IMR-90 (cell line): ENCODE measurements around the gene CD46. TPM values are rescaled to one million over a fixed set of nuclear protein-coding genes. Genes with fewer than 3 reads are reported as not detected.

Experiments used
- ATAC-seq: fragments of 200-7000 bp; cut with Tn5 transposase; 2 replicates; pipeline ENCODE4 v1.9.1; 2020; ENCODE audit warnings: low read depth, mild to moderate bottlenecking, moderate library complexity
- BruUV-seq: library from RNA; stranded (reverse); fragments of 400-500 nt; replicated peaks from 2 replicates; lab custom pipeline; 2021; lab: Mats Ljungman, UMichigan
- CTCF ChIA-PET: fragments of 300-600 bp; formaldehyde crosslinking; extraction: SDS; loops from one replicate; lab custom pipeline; 2021; ENCODE audit warnings: antibody characterized with exemption; lab: Yijun Ruan, JAX
- POLR2A ChIA-PET: fragments of 300-600 bp; sonication (Branson Sonifier 250); formaldehyde crosslinking; loops from one replicate; lab custom pipeline; 2022; ENCODE audit warnings: antibody characterized with exemption; ENCODE audit not compliant: unreplicated experiment; lab: Charles Lee
- DNase-seq: peaks from one replicate; pipeline ENCODE4 v3.0.0; 2013
- H2AFZ ChIP-seq: replicated peaks from 2 replicates; pipeline ENCODE3; 2013; ENCODE audit warnings: low read length, mild to moderate bottlenecking; ENCODE audit not compliant: poor library complexity
- H2AK5ac ChIP-seq: 2 replicates; pipeline ENCODE4 v1.6.1; 2013; ENCODE audit warnings: low read depth, low read length, inconsistent platforms
- H2AK9ac ChIP-seq: replicated peaks from 2 replicates; pipeline ENCODE3; 2013; ENCODE audit warnings: mild to moderate bottlenecking, low read depth, low read length, moderate library complexity; ENCODE audit not compliant: poor library complexity
- H2BK120ac ChIP-seq: 2 replicates; pipeline ENCODE4 v1.6.1; 2013; ENCODE audit warnings: low read depth, low read length, inconsistent platforms
- H2BK15ac ChIP-seq: 3 replicates; pipeline ENCODE4 v1.6.1; 2013; ENCODE audit warnings: low read depth, low read length, inconsistent platforms
- H2BK20ac ChIP-seq: 2 replicates; pipeline ENCODE4 v1.6.1; 2013; ENCODE audit warnings: low read depth, mild to moderate bottlenecking, inconsistent platforms, low read length, moderate library complexity
- H2BK5ac ChIP-seq: 2 replicates; pipeline ENCODE4 v1.6.1; 2013; ENCODE audit warnings: mild to moderate bottlenecking, low read depth, low read length, inconsistent platforms; ENCODE audit not compliant: poor library complexity, severe bottlenecking
- H3K14ac ChIP-seq: replicated peaks from 2 replicates; pipeline ENCODE4 v1.6.1; 2013; ENCODE audit warnings: low read depth, low read length, inconsistent platforms
- H3K18ac ChIP-seq: 2 replicates; pipeline ENCODE4 v1.6.1; 2013; ENCODE audit warnings: low read depth, low read length, control low read depth
- H3K23ac ChIP-seq: 2 replicates; pipeline ENCODE4 v1.6.1; 2013; ENCODE audit warnings: low read depth, low read length, inconsistent platforms
- H3K27ac ChIP-seq: 2 replicates; pipeline ENCODE4 v1.5.1; 2013; ENCODE audit warnings: mild to moderate bottlenecking, control low read depth, low read length; ENCODE audit not compliant: insufficient read depth
- H3K27me3 ChIP-seq: 2 replicates; pipeline ENCODE4 v1.6.1; 2013; ENCODE audit warnings: low read length; ENCODE audit not compliant: control insufficient read depth, insufficient read depth
- H3K36me3 ChIP-seq: 2 replicates; pipeline ENCODE4 v1.6.1; 2013; ENCODE audit warnings: low read length, mixed read lengths; ENCODE audit not compliant: control insufficient read depth, insufficient read depth
- H3K4ac ChIP-seq: 2 replicates; pipeline ENCODE4 v1.6.1; 2013; ENCODE audit warnings: low read depth, low read length, inconsistent platforms
- H3K4me1 ChIP-seq: 2 replicates; pipeline ENCODE4 v1.6.1; 2013; ENCODE audit warnings: low read length, mixed read lengths; ENCODE audit not compliant: control insufficient read depth, insufficient read depth
- H3K4me2 ChIP-seq: 2 replicates; pipeline ENCODE4 v1.6.1; 2013; ENCODE audit warnings: low read depth, mild to moderate bottlenecking, control low read depth, low read length, moderate library complexity
- H3K4me3 ChIP-seq: 2 replicates; pipeline ENCODE4 v1.5.1; 2013; ENCODE audit warnings: low read depth, mild to moderate bottlenecking, control low read depth, low read length, moderate library complexity; ENCODE audit not compliant: insufficient read depth
- H3K56ac ChIP-seq: 2 replicates; pipeline ENCODE4 v1.6.1; 2013; ENCODE audit warnings: low read length, inconsistent platforms; ENCODE audit not compliant: insufficient read depth; ENCODE audit errors: extremely low read depth
- H3K79me1 ChIP-seq, 2 experiments: 2 replicates each; pipeline ENCODE4 v1.6.1; 2013; ENCODE audit warnings: low read length in 2 of 2, inconsistent platforms in 1 of 2, low read depth in 1 of 2
- H3K9ac ChIP-seq: 2 replicates; pipeline ENCODE4 v1.6.1; 2013; ENCODE audit warnings: low read depth, low read length, control low read depth
- H3K9me1 ChIP-seq: 2 replicates; pipeline ENCODE4 v1.6.1; 2013; ENCODE audit warnings: low read length, inconsistent platforms; ENCODE audit not compliant: insufficient read depth
- H3K9me3 ChIP-seq: 2 replicates; pipeline ENCODE4 v1.6.1; 2013; ENCODE audit warnings: low read length; ENCODE audit not compliant: control insufficient read depth, insufficient read depth
- H4K20me1 ChIP-seq: 2 replicates; pipeline ENCODE4 v1.6.1; 2013; ENCODE audit warnings: low read length, inconsistent platforms; ENCODE audit not compliant: insufficient read depth
- H4K5ac ChIP-seq: 2 replicates; pipeline ENCODE4 v1.6.1; 2013; ENCODE audit warnings: mild to moderate bottlenecking, low read depth, low read length, control low read depth
- H4K8ac ChIP-seq, 2 experiments: 2 replicates each; pipeline ENCODE4 v1.6.1; 2013; ENCODE audit warnings: low read depth in 2 of 2, low read length in 2 of 2, control low read depth in 1 of 2, inconsistent platforms in 1 of 2
- H4K91ac ChIP-seq: 2 replicates; pipeline ENCODE4 v1.6.1; 2013; ENCODE audit warnings: low read depth, low read length, inconsistent platforms; ENCODE audit not compliant: insufficient read depth
- BHLHE40 ChIP-seq: fragments of 150-350 bp; IDR thresholded peaks from 2 replicates; pipeline ENCODE4 v1.6.1; 2016; ENCODE audit warnings: mild to moderate bottlenecking, low read depth, low read length
- CEBPB ChIP-seq: IDR thresholded peaks from 2 replicates; pipeline ENCODE4 v1.6.1; 2012; ENCODE audit warnings: low read depth, low read length, improper control_type of control experiment
- CHD1 ChIP-seq: IDR thresholded peaks from 2 replicates; pipeline ENCODE4 v1.6.1; 2012; ENCODE audit warnings: low read depth, low read length, improper control_type of control experiment
- FOS ChIP-seq: fragments of 150-350 bp; IDR thresholded peaks from 2 replicates; pipeline ENCODE4 v1.6.1; 2016; ENCODE audit warnings: low read depth, low read length
- MAFK ChIP-seq: IDR thresholded peaks from 2 replicates; pipeline ENCODE4 v1.6.1; 2012; ENCODE audit warnings: low read depth, low read length, improper control_type of control experiment
- NFE2L2 ChIP-seq: fragments of 150-350 bp; IDR thresholded peaks from 2 replicates; pipeline ENCODE4 v1.6.1; 2016; ENCODE audit warnings: low read depth, mild to moderate bottlenecking, low read length
- POLR2A ChIP-seq: IDR thresholded peaks from 2 replicates; pipeline ENCODE4 v1.6.1; 2012; ENCODE audit warnings: mild to moderate bottlenecking, low read depth, low read length
- RAD21 ChIP-seq: IDR thresholded peaks from 2 replicates; pipeline ENCODE4 v1.6.1; 2012; ENCODE audit warnings: low read length, improper control_type of control experiment
- RCOR1 ChIP-seq: IDR thresholded peaks from 2 replicates; pipeline ENCODE4 v1.6.1; 2012; ENCODE audit warnings: mild to moderate bottlenecking, low read length, improper control_type of control experiment; ENCODE audit not compliant: insufficient replicate concordance
- RFX5 ChIP-seq: IDR thresholded peaks from 2 replicates; pipeline ENCODE4 v1.8.0; 2012; ENCODE audit warnings: low read depth, mild to moderate bottlenecking, low read length, moderate library complexity
- SMC3 ChIP-seq: fragments of 150-350 bp; IDR thresholded peaks from 2 replicates; pipeline ENCODE4 v1.6.1; 2016; ENCODE audit warnings: low read depth, mild to moderate bottlenecking, antibody characterized with exemption, low read length, moderate library complexity
- WGBS, 2 experiments: methylation state at CpG; one replicate each; pipeline versions ENCODE4 v1.1.5 to v1.1.7; 2013; ENCODE audit warnings: missing lambda C conversion rate in 2 of 2; ENCODE audit not compliant: insufficient read length in 1 of 2; ENCODE audit errors: extremely low coverage in 2 of 2; 5-methylcytosine and 5-hydroxymethylcytosine counted together
- dilution Hi-C: fragments of 300-500 bp; cut with HindIII; formaldehyde crosslinking; loops from one replicate; pipeline ENCODE4 v1.14.3; 2018; ENCODE audit warnings: low sequenced_read_pairs; ENCODE audit not compliant: unreplicated experiment
- in situ Hi-C: fragments of 300-500 bp; cut with MboI; formaldehyde crosslinking; loops from 3 replicates; pipeline ENCODE4 v1.14.3; 2019; ENCODE audit warnings: low sequenced_read_pairs, inconsistent platforms, mixed read lengths
- intact Hi-C: fragments of 100-400 bp; cut with micrococcal nuclease; formaldehyde crosslinking; loops from 2 replicates; pipeline ENCODE4 v1.10.0; 2022
- polyA plus RNA-seq, 3 experiments: library from polyadenylated mRNA; depleted of rRNA; stranded (reverse); fragments of >200 nt; gene quantifications; 2 replicates each; pipeline ENCODE4 v1.2.3, GENCODE V29; 2012; ENCODE audit warnings: low replicate concordance in 1 of 3
- total RNA-seq: library from RNA; depleted of rRNA; stranded (reverse); fragments of >200 nt; gene quantifications from 2 replicates; pipeline ENCODE4 v1.2.3, GENCODE V29; 2012
- TF ChIP-seq, protein P1 (sequence below): fragments of 150-350 bp; IDR thresholded peaks from 2 replicates; pipeline ENCODE4 v1.6.1; 2017; ENCODE audit warnings: mild to moderate bottlenecking, antibody characterized with exemption, low read length, low read depth
- TF ChIP-seq, protein P2 (sequence below): conservative IDR thresholded peaks from 2 replicates; pipeline ENCODE4 v1.5.1; 2012; ENCODE audit warnings: mild to moderate bottlenecking, low read depth, low read length, improper control_type of control experiment
- TF ChIP-seq, protein P3 (sequence below): fragments of 150-350 bp; IDR thresholded peaks from 2 replicates; pipeline ENCODE4 v1.6.1; 2016; ENCODE audit warnings: low read depth, mild to moderate bottlenecking, low read length, moderate library complexity, borderline replicate concordance

The CD46 gene
- total and polyA plus RNA-seq, 2 of the 4 experiments (the other 2 are of a cell fraction): 37.1 to 82.0 TPM

- no peak overlapping the region for H3K4ac ChIP-seq
- H3K9ac ChIP-seq: no peak overlapping the region
- peak overlapping the region; percentile 32; the same call in 1 of the 2 replicates for H3K18ac ChIP-seq
- H3K23ac ChIP-seq: no peak overlapping the region
- H3K14ac ChIP-seq: no peak overlapping the region
- no peak overlapping the region for H2BK20ac ChIP-seq
- in situ Hi-C loops: no loop called here
- H4K8ac ChIP-seq: 0 out of 4 replicates have a peak overlapping the region, but pooled peaks of 1 of the 2 experiments have one; percentile 9
- WGBS, 2 experiments: no CpG with 5 or more reads among the region's 8 CpGs
- H3K9me1 ChIP-seq: peaks cover 5% of the 10 kb centered on the region; the same call in 1 of the 2 replicates
- peak; percentile 66 for ATAC-seq
- H4K5ac ChIP-seq: no peak overlapping the region
- peak overlapping the region; percentile 48 for H2BK5ac ChIP-seq
- ChIA-PET POLR2A (no interaction called here), CTCF (interaction anchor here (0.6 to 0.7 kb wide), 2 partner anchors 564 to 739 kb away, joined by 4 to 6 read pairs; partner anchors contain the start of gene YOD1)
- no peak overlapping the region for H3K4me3 ChIP-seq
- H3K27ac ChIP-seq: peak overlapping the region; percentile 70; the same call in 1 of the 2 replicates
- peaks cover 8% of the 10 kb centered on the region; the same call in 1 of the 2 replicates for H3K4me1 ChIP-seq
- no peak overlapping the region for H3K56ac ChIP-seq
- H2AK5ac ChIP-seq: no peak overlapping the region
- H3K36me3 ChIP-seq: peaks cover 12% of the 10 kb centered on the region
- no peak overlapping the region for H2AK9ac ChIP-seq
- BruUV-seq: no TSS peak
- DNase-seq: peak; percentile 43
- H3K27me3 ChIP-seq: no peaks in the 10 kb centered on the region
- no peaks in the 10 kb centered on the region; a peak in 1 of 4 replicates for H3K79me1 ChIP-seq
- no peaks in the 10 kb centered on the region for H3K9me3 ChIP-seq
- H4K20me1 ChIP-seq: no peaks in the 10 kb centered on the region
- intact Hi-C loops: no loop called here
- peak overlapping the region; percentile 74; the same call in 1 of the 2 replicates for H3K4me2 ChIP-seq
- H2BK15ac ChIP-seq: no peak overlapping the region
- no peak overlapping the region for H2AFZ ChIP-seq
- dilution Hi-C loops: no loop called here
- no peak overlapping the region for H2BK120ac ChIP-seq
- no peak overlapping the region for H4K91ac ChIP-seq
- TF ChIP-seq, protein P1, sequence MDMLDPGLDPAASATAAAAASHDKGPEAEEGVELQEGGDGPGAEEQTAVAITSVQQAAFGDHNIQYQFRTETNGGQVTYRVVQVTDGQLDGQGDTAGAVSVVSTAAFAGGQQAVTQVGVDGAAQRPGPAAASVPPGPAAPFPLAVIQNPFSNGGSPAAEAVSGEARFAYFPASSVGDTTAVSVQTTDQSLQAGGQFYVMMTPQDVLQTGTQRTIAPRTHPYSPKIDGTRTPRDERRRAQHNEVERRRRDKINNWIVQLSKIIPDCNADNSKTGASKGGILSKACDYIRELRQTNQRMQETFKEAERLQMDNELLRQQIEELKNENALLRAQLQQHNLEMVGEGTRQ: no peak
- TF ChIP-seq SMC3 (no peak), BHLHE40 (no peak), RFX5 (no peak), FOS (no peak), NFE2L2 (no peak), RCOR1 (no peak), CHD1 (no peak), MAFK (no peak), CEBPB (no peak), POLR2A (no peak), RAD21 (no peak)
- TF ChIP-seq, protein P2, sequence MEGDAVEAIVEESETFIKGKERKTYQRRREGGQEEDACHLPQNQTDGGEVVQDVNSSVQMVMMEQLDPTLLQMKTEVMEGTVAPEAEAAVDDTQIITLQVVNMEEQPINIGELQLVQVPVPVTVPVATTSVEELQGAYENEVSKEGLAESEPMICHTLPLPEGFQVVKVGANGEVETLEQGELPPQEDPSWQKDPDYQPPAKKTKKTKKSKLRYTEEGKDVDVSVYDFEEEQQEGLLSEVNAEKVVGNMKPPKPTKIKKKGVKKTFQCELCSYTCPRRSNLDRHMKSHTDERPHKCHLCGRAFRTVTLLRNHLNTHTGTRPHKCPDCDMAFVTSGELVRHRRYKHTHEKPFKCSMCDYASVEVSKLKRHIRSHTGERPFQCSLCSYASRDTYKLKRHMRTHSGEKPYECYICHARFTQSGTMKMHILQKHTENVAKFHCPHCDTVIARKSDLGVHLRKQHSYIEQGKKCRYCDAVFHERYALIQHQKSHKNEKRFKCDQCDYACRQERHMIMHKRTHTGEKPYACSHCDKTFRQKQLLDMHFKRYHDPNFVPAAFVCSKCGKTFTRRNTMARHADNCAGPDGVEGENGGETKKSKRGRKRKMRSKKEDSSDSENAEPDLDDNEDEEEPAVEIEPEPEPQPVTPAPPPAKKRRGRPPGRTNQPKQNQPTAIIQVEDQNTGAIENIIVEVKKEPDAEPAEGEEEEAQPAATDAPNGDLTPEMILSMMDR: no peak
- TF ChIP-seq, protein P3, sequence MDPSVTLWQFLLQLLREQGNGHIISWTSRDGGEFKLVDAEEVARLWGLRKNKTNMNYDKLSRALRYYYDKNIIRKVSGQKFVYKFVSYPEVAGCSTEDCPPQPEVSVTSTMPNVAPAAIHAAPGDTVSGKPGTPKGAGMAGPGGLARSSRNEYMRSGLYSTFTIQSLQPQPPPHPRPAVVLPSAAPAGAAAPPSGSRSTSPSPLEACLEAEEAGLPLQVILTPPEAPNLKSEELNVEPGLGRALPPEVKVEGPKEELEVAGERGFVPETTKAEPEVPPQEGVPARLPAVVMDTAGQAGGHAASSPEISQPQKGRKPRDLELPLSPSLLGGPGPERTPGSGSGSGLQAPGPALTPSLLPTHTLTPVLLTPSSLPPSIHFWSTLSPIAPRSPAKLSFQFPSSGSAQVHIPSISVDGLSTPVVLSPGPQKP: no peak
Observed at GRCh38 chr1:207789792-207790787, 38.2 kb downstream of the CD46 start.
